ENCODE measurements around the gene CDHR2. TPM values are rescaled to one million over a fixed set of nuclear protein-coding genes. Genes with fewer than 3 reads are reported as not detected.

Gene CDHR2
- total RNA-seq, 1 experiment from 2014 or later: 0.10 TPM

DNA sequence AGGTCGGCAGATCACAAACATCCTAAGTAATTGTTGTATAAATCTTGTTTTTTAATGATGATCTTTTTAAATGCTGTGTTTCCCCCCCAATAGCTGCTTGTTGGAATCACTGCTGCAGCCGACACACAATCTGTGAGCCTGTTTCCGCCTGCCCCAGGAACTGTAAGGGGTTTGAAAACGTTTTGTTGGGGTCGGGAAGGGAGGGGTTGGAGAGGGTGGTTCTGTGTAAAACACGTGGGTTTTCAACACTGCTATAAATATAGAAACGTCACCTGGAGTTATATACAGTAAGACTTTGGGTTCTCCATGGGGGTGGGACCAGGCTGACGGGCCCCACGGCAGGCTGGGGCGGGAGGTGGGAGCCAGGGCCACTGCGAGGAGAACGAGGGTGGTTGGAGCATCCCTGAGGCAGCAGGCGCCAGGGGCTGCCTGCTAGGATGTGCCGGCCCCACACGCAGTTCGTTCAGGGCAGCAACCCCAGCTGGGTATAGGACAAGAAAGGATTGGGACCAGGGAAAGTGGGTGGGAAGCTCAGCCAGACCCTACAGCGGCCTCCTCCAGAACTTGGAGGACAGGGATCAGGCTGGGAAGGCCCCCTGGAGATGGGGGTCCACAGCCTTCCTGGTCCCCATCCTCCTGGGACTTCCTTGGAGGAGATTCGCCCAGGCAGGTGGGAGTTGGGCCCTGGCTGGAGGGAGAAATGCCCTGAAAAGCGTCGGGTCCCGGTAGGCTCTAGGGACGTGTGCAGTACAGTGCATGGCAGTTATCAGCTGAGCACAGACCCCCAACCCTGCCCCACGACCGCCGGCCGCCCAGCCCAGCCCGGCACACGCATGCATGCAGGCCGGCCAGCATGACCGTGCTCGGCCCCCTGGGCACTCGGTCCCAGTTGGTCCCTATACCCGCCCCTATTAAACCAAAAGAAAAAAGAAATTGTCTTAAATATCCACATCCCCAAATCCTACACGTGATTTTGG is 21.6 kb upstream of the CDHR2 start:
- DNase-seq (ENCODE audit: low read depth, low spot score): no peak
- Histone ChIP-seq H3K27me3 (ENCODE audit: insufficient read depth, low read length) (no peaks in the 10 kb centered on the region), H3K9ac (ENCODE audit: low read length) (no peak overlapping the region), H4K20me1 (ENCODE audit: insufficient read depth) (no peaks in the 10 kb centered on the region), H3K79me2 (ENCODE audit: insufficient read depth, low read length) (0 out of 2 replicates have a peak, but pooled peaks cover 3% of the 10 kb centered on the region), H3K9me3 (ENCODE audit: control insufficient read depth in 1 of 2, insufficient read depth in 1 of 2, low read depth in 1 of 2, low read length in 2 of 2) (no peaks in the 10 kb centered on the region), H3K27ac (ENCODE audit: low read depth, low read length) (no peak overlapping the region), H2AFZ (ENCODE audit: low read depth, low read length, poor library complexity, severe bottlenecking) (no peak overlapping the region), H3K4me3 (replicated peaks in 1 of 2; ENCODE audit: low read depth in 1 of 2, low read length in 2 of 2) (no peak overlapping the region), H3K4me1 (ENCODE audit: control insufficient read depth in 1 of 2, insufficient read depth in 2 of 2, low read length in 2 of 2) (no peaks in the 10 kb centered on the region), H3K9me2 (ENCODE audit: insufficient read depth) (no peaks in the 10 kb centered on the region), H3K36me3 (ENCODE audit: control insufficient read depth in 1 of 2, insufficient read depth in 2 of 2, low read length in 2 of 2) (peaks cover 3 to 30% of the 10 kb centered on the region in 2 experiments; a peak in 2 of 4 replicates), H3K4me2 (ENCODE audit: low read length) (no peak overlapping the region)
- RAD21 ChIA-PET (ENCODE audit: low non-redundant PET in 1 of 2, low total read pairs in 2 of 2, uncharacterized antibody in 2 of 2, unreplicated experiment in 2 of 2): no interaction called here
- CTCF ChIA-PET: no interaction called here
- POLR2A ChIA-PET: no interaction called here
- TF ChIP-seq CEBPB (IDR thresholded peaks at IDR 0.05; ENCODE audit: low read depth) (no peak), EGR1 (IDR thresholded peaks at IDR 0.05; ENCODE audit: low read depth) (no peak), CBX3 (IDR thresholded peaks at IDR 0.05; ENCODE audit: low read depth) (no peak), FOSL1 (IDR thresholded peaks at IDR 0.05; ENCODE audit: low read depth) (no peak), TCF7L2 (IDR thresholded peaks at IDR 0.05; ENCODE audit: borderline replicate concordance, extremely low read depth, insufficient read depth, insufficient read length) (no peak), POLR2AphosphoS5 (IDR thresholded peaks at IDR 0.05; ENCODE audit: low read depth, low read length) (no peak), EZH2 (IDR thresholded peaks at IDR 0.05) (no peak), EZH2phosphoT487 (IDR thresholded peaks at IDR 0.05; ENCODE audit: borderline replicate concordance) (no peak), RAD21 (IDR thresholded peaks at IDR 0.05; ENCODE audit: low read depth) (no peak), ELF1 (IDR thresholded peaks at IDR 0.05; ENCODE audit: borderline replicate concordance, low read depth) (no peak)
- TF ChIP-seq, protein P1, sequence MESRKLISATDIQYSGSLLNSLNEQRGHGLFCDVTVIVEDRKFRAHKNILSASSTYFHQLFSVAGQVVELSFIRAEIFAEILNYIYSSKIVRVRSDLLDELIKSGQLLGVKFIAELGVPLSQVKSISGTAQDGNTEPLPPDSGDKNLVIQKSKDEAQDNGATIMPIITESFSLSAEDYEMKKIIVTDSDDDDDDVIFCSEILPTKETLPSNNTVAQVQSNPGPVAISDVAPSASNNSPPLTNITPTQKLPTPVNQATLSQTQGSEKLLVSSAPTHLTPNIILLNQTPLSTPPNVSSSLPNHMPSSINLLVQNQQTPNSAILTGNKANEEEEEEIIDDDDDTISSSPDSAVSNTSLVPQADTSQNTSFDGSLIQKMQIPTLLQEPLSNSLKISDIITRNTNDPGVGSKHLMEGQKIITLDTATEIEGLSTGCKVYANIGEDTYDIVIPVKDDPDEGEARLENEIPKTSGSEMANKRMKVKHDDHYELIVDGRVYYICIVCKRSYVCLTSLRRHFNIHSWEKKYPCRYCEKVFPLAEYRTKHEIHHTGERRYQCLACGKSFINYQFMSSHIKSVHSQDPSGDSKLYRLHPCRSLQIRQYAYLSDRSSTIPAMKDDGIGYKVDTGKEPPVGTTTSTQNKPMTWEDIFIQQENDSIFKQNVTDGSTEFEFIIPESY (IDR thresholded peaks at IDR 0.05; ENCODE audit: extremely low read depth, insufficient replicate concordance, low read length): no peak
- TF ChIP-seq, protein P2, sequence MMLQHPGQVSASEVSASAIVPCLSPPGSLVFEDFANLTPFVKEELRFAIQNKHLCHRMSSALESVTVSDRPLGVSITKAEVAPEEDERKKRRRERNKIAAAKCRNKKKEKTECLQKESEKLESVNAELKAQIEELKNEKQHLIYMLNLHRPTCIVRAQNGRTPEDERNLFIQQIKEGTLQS (IDR thresholded peaks at IDR 0.05): no peak
- TF ChIP-seq, protein P3, sequence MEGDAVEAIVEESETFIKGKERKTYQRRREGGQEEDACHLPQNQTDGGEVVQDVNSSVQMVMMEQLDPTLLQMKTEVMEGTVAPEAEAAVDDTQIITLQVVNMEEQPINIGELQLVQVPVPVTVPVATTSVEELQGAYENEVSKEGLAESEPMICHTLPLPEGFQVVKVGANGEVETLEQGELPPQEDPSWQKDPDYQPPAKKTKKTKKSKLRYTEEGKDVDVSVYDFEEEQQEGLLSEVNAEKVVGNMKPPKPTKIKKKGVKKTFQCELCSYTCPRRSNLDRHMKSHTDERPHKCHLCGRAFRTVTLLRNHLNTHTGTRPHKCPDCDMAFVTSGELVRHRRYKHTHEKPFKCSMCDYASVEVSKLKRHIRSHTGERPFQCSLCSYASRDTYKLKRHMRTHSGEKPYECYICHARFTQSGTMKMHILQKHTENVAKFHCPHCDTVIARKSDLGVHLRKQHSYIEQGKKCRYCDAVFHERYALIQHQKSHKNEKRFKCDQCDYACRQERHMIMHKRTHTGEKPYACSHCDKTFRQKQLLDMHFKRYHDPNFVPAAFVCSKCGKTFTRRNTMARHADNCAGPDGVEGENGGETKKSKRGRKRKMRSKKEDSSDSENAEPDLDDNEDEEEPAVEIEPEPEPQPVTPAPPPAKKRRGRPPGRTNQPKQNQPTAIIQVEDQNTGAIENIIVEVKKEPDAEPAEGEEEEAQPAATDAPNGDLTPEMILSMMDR (IDR thresholded peaks at IDR 0.05 in 2 of 3, conservative IDR thresholded peaks at IDR 0.05 in 1 of 3; ENCODE audit: borderline replicate concordance in 1 of 3, insufficient read depth in 1 of 3, low read depth in 2 of 3, low read length in 2 of 3): no peak
- no peak for ATAC-seq
- intact Hi-C loops (cut with micrococcal nuclease): no loop called here
- TSS peak; percentile 24 for BruUV-seq (replicated peaks)

All from HCT116 (cell line).